ENCODE data around the gene KLHL36. TPM values are rescaled to one million over a fixed set of nuclear protein-coding genes. Genes with fewer than 3 reads are reported as not detected.
"Not testable (repeated sequence)": the region's sequence is repeated elsewhere in the genome, so short reads cannot be mapped to it uniquely, and the experiment has no call there.

KLHL36 gene
- total and polyA plus RNA-seq, 8 donors = 18.1 to 41.5 (median 26.5) TPM

DNA sequence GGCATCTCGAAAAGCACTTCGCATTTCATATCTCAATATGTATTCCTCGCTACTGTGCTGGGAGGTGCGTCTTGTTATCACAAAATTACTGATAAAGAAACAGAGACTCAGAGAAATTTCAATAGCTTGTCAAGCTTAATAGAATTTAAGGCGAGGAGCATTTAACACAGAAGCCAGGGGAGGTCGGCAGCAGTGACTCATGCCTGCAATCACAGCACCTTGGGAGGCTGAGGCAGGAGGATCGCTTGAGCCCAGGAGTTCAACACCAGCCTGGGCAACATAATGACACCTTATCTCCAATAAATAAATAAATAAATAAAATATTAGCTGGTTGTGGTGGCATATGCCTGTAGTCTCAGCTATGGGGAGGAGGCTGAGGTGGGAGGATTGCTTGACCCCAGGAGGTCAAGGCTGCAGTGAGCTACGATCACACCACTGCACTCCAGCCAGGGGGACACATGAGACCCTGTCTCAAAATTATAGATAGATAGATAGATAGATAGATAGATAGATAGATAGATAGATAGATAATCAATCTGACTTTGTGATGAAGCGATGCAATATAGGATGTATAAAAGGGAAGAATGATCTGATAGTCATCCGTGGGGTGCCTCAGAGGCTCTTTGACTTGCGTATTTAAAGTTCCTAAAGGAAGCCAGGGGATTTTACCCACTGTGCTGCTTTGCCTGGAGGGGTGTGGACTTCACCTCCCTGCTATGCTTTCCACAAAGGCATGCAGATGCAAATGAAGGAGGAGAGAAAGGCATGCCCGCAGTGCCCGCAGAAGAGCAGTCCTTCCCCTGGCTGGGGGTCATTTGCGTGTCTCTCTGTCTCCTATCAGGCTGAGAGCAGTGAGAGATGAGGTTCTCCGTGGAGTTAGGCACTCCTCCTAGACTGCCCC, 35.6 kb downstream of the KLHL36 start:
- FAIRE-seq (no peak), DNase-seq (no peak), ATAC-seq (no peak)
- H3K4me1 ChIP-seq = no peaks in the 10 kb centered on the region
- intact Hi-C loops (cut with DNase I) = no loop called here
- no peaks in the 10 kb centered on the region for H3K27me3 ChIP-seq
- no peaks in the 10 kb centered on the region for H3K9me3 ChIP-seq
- no peaks in the 10 kb centered on the region for H3K36me3 ChIP-seq
- WGBS, 2 donors = 58 to 60% methylated on average over 15 of the region's 15 CpGs
- no peak overlapping the region for H3K4me3 ChIP-seq
- H3K27ac ChIP-seq = no peak overlapping the region
- TF ChIP-seq, protein P1, sequence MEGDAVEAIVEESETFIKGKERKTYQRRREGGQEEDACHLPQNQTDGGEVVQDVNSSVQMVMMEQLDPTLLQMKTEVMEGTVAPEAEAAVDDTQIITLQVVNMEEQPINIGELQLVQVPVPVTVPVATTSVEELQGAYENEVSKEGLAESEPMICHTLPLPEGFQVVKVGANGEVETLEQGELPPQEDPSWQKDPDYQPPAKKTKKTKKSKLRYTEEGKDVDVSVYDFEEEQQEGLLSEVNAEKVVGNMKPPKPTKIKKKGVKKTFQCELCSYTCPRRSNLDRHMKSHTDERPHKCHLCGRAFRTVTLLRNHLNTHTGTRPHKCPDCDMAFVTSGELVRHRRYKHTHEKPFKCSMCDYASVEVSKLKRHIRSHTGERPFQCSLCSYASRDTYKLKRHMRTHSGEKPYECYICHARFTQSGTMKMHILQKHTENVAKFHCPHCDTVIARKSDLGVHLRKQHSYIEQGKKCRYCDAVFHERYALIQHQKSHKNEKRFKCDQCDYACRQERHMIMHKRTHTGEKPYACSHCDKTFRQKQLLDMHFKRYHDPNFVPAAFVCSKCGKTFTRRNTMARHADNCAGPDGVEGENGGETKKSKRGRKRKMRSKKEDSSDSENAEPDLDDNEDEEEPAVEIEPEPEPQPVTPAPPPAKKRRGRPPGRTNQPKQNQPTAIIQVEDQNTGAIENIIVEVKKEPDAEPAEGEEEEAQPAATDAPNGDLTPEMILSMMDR (IDR thresholded peaks at IDR 0.05) = no peak

DNA sequence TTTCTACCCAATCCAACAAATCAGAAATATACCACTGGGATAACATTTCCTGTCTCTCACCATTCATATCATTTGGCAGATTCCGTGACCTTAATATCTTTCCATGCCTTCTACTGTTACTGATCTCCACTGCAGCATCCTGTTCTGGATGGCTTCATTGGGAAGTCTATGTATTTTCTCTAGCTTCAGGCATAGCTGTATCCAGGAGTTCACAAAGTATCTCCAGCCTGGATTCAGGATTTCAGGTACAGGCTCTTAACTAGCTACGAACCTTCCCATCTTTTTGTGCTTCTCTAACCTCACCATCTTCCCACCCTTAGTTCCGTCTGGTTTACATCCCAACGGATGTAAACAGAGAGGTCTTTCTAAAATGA, 36.3 kb downstream of the KLHL36 start:
- Histone ChIP-seq H3K27me3 (no peaks in the 10 kb centered on the region), H3K36me3 (no peaks in the 10 kb centered on the region), H3K9me3 (no peaks in the 10 kb centered on the region), H3K4me1 (no peaks in the 10 kb centered on the region), H3K4me3 (no peak overlapping the region), H3K27ac (no peak overlapping the region)
- DNase-seq = no peak
- TF ChIP-seq, protein P1 (IDR thresholded peaks at IDR 0.05) = no peak
- no peak for FAIRE-seq
- no peak for ATAC-seq
- 83 to 89% methylated on average over 4 of the region's 4 CpGs for WGBS, 2 donors
- intact Hi-C loops (cut with DNase I) = no loop called here

DNA sequence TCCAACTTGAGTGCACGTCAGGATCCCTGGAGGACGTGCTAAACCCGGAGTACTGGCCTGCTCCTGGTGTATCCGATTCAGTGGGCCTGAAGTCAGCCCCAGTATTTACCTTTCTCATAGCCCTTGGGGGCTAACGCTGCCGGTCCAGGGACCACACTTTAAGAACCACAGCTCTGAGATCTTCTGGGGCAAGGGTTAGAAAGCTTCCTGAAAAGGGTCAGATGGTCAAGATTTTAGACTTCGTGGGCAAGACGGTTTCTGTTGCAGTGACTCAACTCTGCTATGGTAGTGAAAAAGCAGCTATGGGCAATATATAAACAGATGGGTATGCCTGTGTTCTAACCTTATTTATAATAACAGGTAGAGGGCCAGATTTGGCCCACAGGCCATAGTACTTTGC, 36.9 kb downstream of the KLHL36 start:
- intact Hi-C loops (cut with DNase I) = no loop called here
- FAIRE-seq = no peak

DNA sequence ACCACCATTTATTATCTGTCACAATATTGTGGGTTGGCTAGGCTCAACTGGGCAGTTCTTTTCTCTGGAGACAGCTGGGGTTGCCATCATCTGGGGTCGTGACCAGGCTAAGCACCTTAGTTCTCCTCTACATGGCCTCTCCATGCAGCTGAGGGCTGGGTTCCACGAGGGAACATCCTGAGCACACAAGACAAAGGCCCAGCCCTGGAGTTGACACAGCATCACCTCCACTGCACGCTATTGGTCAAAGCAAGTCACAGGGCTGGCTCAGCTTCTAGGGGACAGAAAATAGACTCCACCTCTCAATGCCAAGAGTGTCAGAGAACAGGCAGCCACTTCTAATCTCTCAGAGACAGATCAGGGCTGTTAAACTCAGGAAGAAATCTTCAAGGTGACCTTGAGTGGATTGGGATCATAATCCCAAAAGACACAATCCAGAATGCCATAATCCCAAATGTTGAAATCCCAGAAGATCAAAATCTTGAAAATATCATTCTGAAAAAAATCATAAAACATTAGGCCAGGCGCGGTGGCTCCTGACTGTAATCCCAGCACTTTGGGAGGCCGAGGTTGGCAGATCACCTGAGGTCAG, 38.5 kb downstream of the KLHL36 start:
- Histone ChIP-seq H3K9me3 (no peaks in the 10 kb centered on the region), H3K36me3 (no peaks in the 10 kb centered on the region), H3K4me3 (no peak overlapping the region), H3K27ac (no peak overlapping the region), H3K27me3 (no peaks in the 10 kb centered on the region), H3K4me1 (peaks cover 0 to 5% (median 3%) of the 10 kb centered on the region in 3 donors)
- DNase-seq (no peak), FAIRE-seq (no peak), ATAC-seq (no peak)
- WGBS, 2 donors = 77 to 82% methylated on average over 6 of the region's 6 CpGs
- intact Hi-C loops (cut with DNase I) = no loop called here
- TF ChIP-seq, protein P1 (IDR thresholded peaks at IDR 0.05) = no peak

More for the DNA sequence above, 36.9 kb downstream of the KLHL36 start:
- no peaks in the 10 kb centered on the region for H3K9me3 ChIP-seq
- TF ChIP-seq, protein P1 (IDR thresholded peaks at IDR 0.05) = no peak
- ATAC-seq (no peak), DNase-seq (no peak)
- 70 to 74% methylated on average over 8 of the region's 8 CpGs for WGBS, 2 donors
- no peak overlapping the region for H3K4me3 ChIP-seq
- no peak overlapping the region for H3K27ac ChIP-seq
- H3K4me1 ChIP-seq = no peaks in the 10 kb centered on the region
- no peaks in the 10 kb centered on the region for H3K36me3 ChIP-seq
- no peaks in the 10 kb centered on the region for H3K27me3 ChIP-seq

DNA sequence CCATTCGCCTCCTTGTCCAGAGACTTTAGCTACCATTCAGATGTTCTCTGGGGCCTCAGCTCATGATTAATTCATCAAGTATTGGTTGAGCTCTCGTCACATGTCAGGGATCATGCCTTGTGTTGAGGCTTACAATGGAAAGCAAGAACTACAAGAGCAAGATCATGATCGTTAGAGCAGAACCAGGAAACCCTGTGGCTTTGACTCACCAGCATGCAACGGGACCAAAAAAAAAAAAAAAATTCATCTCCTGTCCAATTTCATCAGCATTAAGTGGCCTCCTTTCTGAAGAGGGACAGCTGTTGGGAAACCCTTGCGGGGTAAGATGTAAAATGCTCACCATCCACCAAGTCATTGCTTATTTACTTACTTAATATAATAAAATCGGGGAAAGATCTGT, 39.4 kb downstream of the KLHL36 start:
- intact Hi-C loops (cut with DNase I) = no loop called here
- TF ChIP-seq, protein P1 (IDR thresholded peaks at IDR 0.05) = no peak
- Histone ChIP-seq H3K4me1 (peaks cover 0 to 5% (median 3%) of the 10 kb centered on the region in 3 donors), H3K9me3 (no peaks in the 10 kb centered on the region), H3K27me3 (no peaks in the 10 kb centered on the region), H3K36me3 (no peaks in the 10 kb centered on the region), H3K4me3 (no peak overlapping the region), H3K27ac (no peak overlapping the region)
- 88 to 89% methylated on average over 6 of the region's 6 CpGs for WGBS, 2 donors
- no peak for FAIRE-seq
- no peak for DNase-seq
- peak in 1 of 4 donors; percentile 15 for ATAC-seq

DNA sequence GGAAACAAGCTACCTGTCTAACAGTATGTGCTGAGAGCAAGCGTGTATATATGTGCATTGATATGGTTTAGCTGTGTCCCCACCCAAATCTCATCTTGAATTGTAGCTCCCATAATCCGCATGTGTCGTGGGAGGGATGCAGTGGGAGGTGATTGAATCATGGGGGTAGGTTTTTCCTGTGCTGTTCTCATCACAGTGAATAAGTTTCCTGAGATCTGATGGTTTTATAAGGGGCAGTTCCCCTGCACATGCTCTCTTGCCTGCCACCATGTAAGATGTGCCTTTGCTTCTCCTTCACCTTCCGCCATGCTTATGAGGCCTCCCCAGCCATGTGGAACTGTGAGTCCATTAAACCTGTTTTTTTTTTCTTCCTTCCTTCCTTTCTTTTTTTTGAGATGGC, 39.9 kb downstream of the KLHL36 start:
- H3K27ac ChIP-seq; H3K27me3 ChIP-seq; H3K36me3 ChIP-seq; H3K4me3 ChIP-seq; intact Hi-C loops (cut with DNase I); FAIRE-seq; H3K4me1 ChIP-seq; DNase-seq; ATAC-seq; H3K9me3 ChIP-seq: not testable (repeated sequence)
- WGBS, 2 donors = 97 to 98% methylated on average over 4 of the region's 4 CpGs
